ENCODE measurements around the gene C2CD5. TPM values are rescaled to one million over a fixed set of nuclear protein-coding genes. Genes with fewer than 3 reads are reported as not detected.

C2CD5 gene
- total RNA-seq, 1 experiment from 2014 or later, result 22.9 TPM

DNA sequence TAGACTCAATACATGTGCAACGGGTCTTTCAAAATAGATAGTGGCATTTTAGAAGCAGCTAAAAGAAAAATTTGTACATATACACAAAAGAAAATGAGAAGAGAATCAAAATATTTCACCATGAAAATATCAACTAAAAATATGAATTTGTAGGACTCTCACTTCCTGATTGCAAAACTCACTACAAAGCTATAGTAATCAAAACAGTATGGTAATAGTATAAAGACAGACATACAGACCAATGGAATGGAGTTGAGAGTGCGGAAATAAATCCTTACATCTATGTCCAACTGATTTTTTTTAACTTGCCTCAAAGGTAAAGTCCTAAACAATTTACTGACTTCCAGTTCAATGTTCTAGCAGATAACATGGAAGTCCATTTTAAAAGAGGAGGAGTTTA lies 13.1 kb downstream of the C2CD5 start:
- no peak overlapping the region for H3K4me2 ChIP-seq (ENCODE audit: low read length)
- H4K20me1 ChIP-seq (ENCODE audit: insufficient read depth), result no peaks in the 10 kb centered on the region
- no peaks in the 10 kb centered on the region for H3K4me1 ChIP-seq (ENCODE audit: control insufficient read depth in 1 of 2, insufficient read depth in 2 of 2, low read length in 2 of 2)
- H3K27me3 ChIP-seq (ENCODE audit: insufficient read depth, low read length), result no peaks in the 10 kb centered on the region
- H2AFZ ChIP-seq (ENCODE audit: low read depth, low read length, poor library complexity, severe bottlenecking), result no peak overlapping the region
- no TSS peak for BruUV-seq (replicated peaks)
- ChIA-PET RAD21 (ENCODE audit: low non-redundant PET in 1 of 2, low total read pairs in 2 of 2, uncharacterized antibody in 2 of 2, unreplicated experiment in 2 of 2) (no interaction called here), POLR2A (no interaction called here), CTCF (no interaction called here)
- intact Hi-C loops (cut with micrococcal nuclease), result no loop called here
- H3K9me3 ChIP-seq (ENCODE audit: control insufficient read depth in 1 of 2, insufficient read depth in 1 of 2, low read depth in 1 of 2, low read length in 2 of 2), result peaks cover 3 to 4% of the 10 kb centered on the region in 2 experiments; a peak in 2 of 4 replicates
- H3K9me2 ChIP-seq (ENCODE audit: insufficient read depth), result no peaks in the 10 kb centered on the region
- H3K9ac ChIP-seq (ENCODE audit: low read length), result no peak overlapping the region
- no peak for ATAC-seq
- H3K79me2 ChIP-seq (ENCODE audit: insufficient read depth, low read length), result peaks cover 6% of the 10 kb centered on the region
- no peak for TF ChIP-seq SRF (IDR thresholded peaks at IDR 0.05; ENCODE audit: low read depth)
- TF ChIP-seq EZH2 (IDR thresholded peaks at IDR 0.05), result no peak
- TF ChIP-seq FOSL1 (IDR thresholded peaks at IDR 0.05; ENCODE audit: low read depth), result no peak
- TF ChIP-seq EGR1 (IDR thresholded peaks at IDR 0.05; ENCODE audit: low read depth), result no peak
- peak; percentile 36; the same call in 1 of the 2 replicates for TF ChIP-seq ELF1 (IDR thresholded peaks at IDR 0.05; ENCODE audit: borderline replicate concordance, low read depth)
- TF ChIP-seq SIN3A (IDR thresholded peaks at IDR 0.05; ENCODE audit: low read depth), result no peak
- TF ChIP-seq, protein P1, sequence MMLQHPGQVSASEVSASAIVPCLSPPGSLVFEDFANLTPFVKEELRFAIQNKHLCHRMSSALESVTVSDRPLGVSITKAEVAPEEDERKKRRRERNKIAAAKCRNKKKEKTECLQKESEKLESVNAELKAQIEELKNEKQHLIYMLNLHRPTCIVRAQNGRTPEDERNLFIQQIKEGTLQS (IDR thresholded peaks at IDR 0.05), result no peak
- no peak for TF ChIP-seq YY1 (IDR thresholded peaks at IDR 0.05; ENCODE audit: extremely low read depth, insufficient replicate concordance, low read depth, low read length)
- TF ChIP-seq ZNF274 (IDR thresholded peaks at IDR 0.05; ENCODE audit: low read depth, low read length), result no peak
- no peak for TF ChIP-seq RAD21 (IDR thresholded peaks at IDR 0.05; ENCODE audit: low read depth)
- 0 out of 2 replicates have a peak, but pooled peaks have one; percentile 30 for TF ChIP-seq CBX3 (IDR thresholded peaks at IDR 0.05; ENCODE audit: low read depth)
- TF ChIP-seq, protein P2, sequence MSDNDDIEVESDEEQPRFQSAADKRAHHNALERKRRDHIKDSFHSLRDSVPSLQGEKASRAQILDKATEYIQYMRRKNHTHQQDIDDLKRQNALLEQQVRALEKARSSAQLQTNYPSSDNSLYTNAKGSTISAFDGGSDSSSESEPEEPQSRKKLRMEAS (IDR thresholded peaks at IDR 0.05), result no peak
- H3K4me3 ChIP-seq (replicated peaks in 1 of 2; ENCODE audit: low read depth in 1 of 2, low read length in 2 of 2), result no peak overlapping the region
- peaks cover 6 to 23% of the 10 kb centered on the region in 2 experiments; a peak in 2 of 4 replicates for H3K36me3 ChIP-seq (ENCODE audit: control insufficient read depth in 1 of 2, insufficient read depth in 2 of 2, low read length in 2 of 2)
- H3K27ac ChIP-seq (ENCODE audit: low read depth, low read length), result no peak overlapping the region
- no peak for DNase-seq (ENCODE audit: low read depth, low spot score)
